ENCODE results near the gene ZNF578.
"Not testable (repeated sequence)": the region's sequence is repeated elsewhere in the genome, so short reads cannot be mapped to it uniquely, and the experiment has no call there.

The ZNF578 gene

GRCh38 chr19:52464798-52465470 is 11.6 kb downstream of the ZNF578 start:
- no peak for DNase-seq (ENCODE audit: low read depth)
- peak; percentile 38 for TF ChIP-seq CTCF (IDR thresholded peaks at IDR 0.05; ENCODE audit: control insufficient read depth, extremely low read depth, insufficient read depth)

GRCh38 chr19:52473655-52474350 is 20.4 kb downstream of the ZNF578 start:
- no peak for TF ChIP-seq CTCF (IDR thresholded peaks at IDR 0.05; ENCODE audit: control insufficient read depth, extremely low read depth, insufficient read depth)
- H3K4me3 ChIP-seq (ENCODE audit: low read depth, low read length): no peak overlapping the region
- no peak for DNase-seq (ENCODE audit: low read depth)

More at GRCh38 chr19:52464798-52465470, 11.6 kb downstream of the ZNF578 start:
- H3K4me3 ChIP-seq (ENCODE audit: low read depth, low read length): no peak overlapping the region

- DNase-seq (ENCODE audit: low read depth): no peak
- no peak overlapping the region for H3K4me3 ChIP-seq (ENCODE audit: low read depth, low read length)
- no peak for TF ChIP-seq CTCF (IDR thresholded peaks at IDR 0.05; ENCODE audit: control insufficient read depth, extremely low read depth, insufficient read depth)
These were observed 21.2 kb downstream of the ZNF578 start for GRCh38 chr19:52474351-52475127.

- not testable (repeated sequence) for DNase-seq (ENCODE audit: low read depth)
These were observed 30.9 kb downstream of the ZNF578 start for GRCh38 chr19:52484111-52484743.

GRCh38 chr19:52485064-52485463 is 31.7 kb downstream of the ZNF578 start:
- not testable (repeated sequence) for H3K4me3 ChIP-seq (ENCODE audit: low read depth, low read length); DNase-seq (ENCODE audit: low read depth)

More at GRCh38 chr19:52484111-52484743, 30.9 kb downstream of the ZNF578 start:
- not testable (repeated sequence) for H3K4me3 ChIP-seq (ENCODE audit: low read depth, low read length)

- H3K4me3 ChIP-seq (ENCODE audit: low read depth, low read length); DNase-seq (ENCODE audit: low read depth): not testable (repeated sequence)
These were observed 32.3 kb downstream of the ZNF578 start for GRCh38 chr19:52485561-52486240.

- no peak for DNase-seq (ENCODE audit: low read depth)
- no peak for TF ChIP-seq CTCF (IDR thresholded peaks at IDR 0.05; ENCODE audit: control insufficient read depth, extremely low read depth, insufficient read depth)
- H3K4me3 ChIP-seq (ENCODE audit: low read depth, low read length): no peak overlapping the region
These were observed 39.0 kb downstream of the ZNF578 start for GRCh38 chr19:52492201-52492993.
